HL-60/S4 (cell line): ENCODE results near the gene SLC9C1.

Source experiments
- in situ Hi-C: fragments of 300-500 bp; cut with MboI; formaldehyde crosslinking; loops from 2 replicates; pipeline ENCODE4 v1.14.3; 2022; ENCODE audit warnings: low sequenced_read_pairs

Gene SLC9C1

GRCh38 chr3:112293368-112294321 is at the start of gene SLC9C1:
TSS of gene SLC9C1 (minus strand) at chr3:112294216. CDS start at chr3:112286791, 7,425 bp downstream.
- in situ Hi-C loops, result loop anchor here (25.0 kb wide), 1 partner anchor 181 kb away; no protein-coding TSS in a partner anchor

DNA sequence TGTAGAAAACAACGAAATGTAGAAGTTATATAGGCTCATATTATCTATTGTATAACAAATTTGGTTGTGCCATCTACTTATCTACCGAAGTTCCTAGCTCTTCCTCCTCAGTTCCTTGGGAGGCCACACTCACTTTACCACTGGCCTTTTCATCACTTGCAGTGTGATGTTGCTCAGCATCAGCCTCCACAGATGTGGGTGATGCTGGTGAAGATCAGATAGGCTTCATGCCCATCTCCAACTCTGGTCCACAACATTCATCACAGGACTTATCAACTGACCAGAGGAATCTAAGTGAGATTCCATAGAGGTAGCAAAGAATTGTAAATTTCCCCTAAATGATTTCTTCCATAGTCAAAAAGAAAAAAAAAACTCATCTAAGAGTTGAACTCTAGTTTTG is 47.4 kb upstream of the SLC9C1 start:
- in situ Hi-C loops, result no loop called here

DNA sequence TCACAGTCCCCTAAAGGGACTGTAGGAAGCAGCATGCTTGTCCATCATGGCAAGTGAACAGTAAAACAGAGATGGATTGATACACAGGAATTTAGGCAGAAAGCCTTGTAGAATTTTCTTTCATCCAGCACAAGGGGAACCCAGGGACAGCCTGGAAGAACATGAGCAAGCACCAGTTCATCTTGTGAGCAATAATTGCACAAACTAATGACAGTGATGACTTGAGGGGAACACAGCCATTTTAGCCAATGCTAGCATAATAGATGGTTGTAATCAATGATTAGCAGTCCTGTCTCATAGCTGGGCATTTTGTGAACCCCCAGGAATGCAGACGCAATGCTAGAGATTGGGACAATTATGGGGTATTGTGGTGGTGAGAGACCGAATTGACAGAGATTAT is 45.6 kb upstream of the SLC9C1 start:
- in situ Hi-C loops, result no loop called here

DNA sequence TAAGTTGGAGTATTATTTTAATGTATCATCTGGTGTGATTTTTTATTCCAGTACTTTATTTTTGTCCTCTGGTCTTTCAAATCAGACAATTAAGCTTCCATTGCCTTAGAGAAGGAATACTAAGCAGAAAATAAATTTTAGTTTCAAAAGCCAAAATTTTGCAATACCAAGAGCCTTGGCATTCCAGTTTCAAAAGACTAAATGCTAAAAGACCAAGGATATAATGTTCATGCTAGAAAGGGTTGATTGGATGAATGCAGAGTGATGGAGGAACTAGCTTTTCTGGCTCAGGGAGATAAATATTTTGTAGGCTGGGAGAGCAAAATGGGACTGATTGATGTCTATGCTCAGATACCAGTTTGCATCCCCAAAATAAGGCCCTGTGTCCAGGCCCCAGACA is 45.1 kb upstream of the SLC9C1 start:
- in situ Hi-C loops, result no loop called here

DNA sequence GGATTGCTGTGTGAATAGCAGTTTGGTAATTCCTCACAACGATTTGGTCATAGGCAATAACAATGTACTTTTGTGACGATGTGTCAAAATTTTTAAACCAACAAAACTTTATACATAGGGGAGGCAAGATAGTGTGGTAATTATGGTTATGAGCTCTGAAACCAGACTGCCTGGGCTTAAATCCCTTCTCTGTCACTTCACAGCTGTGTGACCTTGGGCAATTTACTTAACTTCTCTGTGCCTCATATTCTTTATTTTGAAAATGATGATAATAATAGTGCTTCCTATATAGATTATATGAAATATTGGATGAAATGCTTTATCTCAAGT is 44.7 kb upstream of the SLC9C1 start:
- in situ Hi-C loops, result no loop called here

DNA sequence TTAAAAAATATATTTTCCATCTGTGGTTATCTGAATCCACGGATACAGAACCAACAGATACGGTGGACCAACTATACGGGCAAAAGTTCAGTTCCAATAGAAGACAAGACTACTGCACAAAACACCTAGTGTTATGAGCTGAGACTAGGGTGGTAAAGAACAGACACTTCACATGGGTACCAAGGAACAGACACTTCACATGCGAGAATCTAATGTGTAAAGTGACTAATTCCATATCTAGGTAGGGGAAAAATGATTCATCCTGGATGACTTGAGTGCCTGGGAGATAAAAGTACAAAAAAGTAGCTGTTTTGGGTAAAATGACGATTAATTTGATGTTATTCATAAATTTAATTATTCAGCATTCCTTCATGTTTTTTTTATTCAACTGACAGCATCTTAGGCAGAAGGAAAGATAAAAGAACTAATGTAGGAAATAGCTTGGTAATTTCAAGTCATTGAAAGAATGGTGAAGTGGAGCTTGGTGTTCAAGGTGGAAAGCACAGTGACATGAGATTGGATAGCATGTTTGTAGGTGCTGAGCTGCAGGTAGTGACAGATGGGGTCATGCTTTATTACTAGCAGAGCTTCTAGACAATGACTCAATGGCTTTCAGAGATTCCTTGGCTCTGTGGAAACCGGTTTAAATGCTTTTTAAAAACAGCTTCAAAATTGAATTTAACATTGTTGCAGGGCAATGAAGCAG is 44.2 kb upstream of the SLC9C1 start:
- in situ Hi-C loops, result no loop called here

DNA sequence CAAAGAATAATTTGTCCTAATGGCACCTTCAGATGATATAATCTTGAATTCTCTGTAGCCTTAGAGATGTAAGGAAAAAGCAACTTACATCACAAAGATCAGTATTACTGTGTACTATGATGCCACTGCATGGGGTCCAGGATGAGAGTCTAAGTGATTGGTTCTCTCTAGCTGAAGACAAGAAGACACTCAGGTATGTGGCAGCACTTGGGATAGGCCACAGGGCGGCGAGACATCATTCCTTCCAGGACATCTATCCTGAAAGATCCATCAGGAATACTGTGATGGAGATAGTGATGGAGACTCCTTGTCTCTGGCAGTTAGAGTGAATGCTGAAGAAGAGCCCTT is 41.4 kb upstream of the SLC9C1 start:
- in situ Hi-C loops, result no loop called here

GRCh38 chr3:112334691-112335433 is 40.8 kb upstream of the SLC9C1 start:
- in situ Hi-C loops, result no loop called here

- in situ Hi-C loops, result no loop called here
Measured at GRCh38 chr3:112333381-112334317, 39.6 kb upstream of the SLC9C1 start.

- in situ Hi-C loops, result no loop called here
Measured at GRCh38 chr3:112333002-112333380, 39.0 kb upstream of the SLC9C1 start, which contains the start of gene CD200. TSS of gene CD200 (plus strand) at chr3:112333156. CDS start at chr3:112333213, 57 bp downstream.

- in situ Hi-C loops, result no loop called here
Measured at GRCh38 chr3:112331851-112332250, 37.8 kb upstream of the SLC9C1 start.

- in situ Hi-C loops, result no loop called here
Measured at GRCh38 chr3:112327371-112327951, 33.4 kb upstream of the SLC9C1 start.

DNA sequence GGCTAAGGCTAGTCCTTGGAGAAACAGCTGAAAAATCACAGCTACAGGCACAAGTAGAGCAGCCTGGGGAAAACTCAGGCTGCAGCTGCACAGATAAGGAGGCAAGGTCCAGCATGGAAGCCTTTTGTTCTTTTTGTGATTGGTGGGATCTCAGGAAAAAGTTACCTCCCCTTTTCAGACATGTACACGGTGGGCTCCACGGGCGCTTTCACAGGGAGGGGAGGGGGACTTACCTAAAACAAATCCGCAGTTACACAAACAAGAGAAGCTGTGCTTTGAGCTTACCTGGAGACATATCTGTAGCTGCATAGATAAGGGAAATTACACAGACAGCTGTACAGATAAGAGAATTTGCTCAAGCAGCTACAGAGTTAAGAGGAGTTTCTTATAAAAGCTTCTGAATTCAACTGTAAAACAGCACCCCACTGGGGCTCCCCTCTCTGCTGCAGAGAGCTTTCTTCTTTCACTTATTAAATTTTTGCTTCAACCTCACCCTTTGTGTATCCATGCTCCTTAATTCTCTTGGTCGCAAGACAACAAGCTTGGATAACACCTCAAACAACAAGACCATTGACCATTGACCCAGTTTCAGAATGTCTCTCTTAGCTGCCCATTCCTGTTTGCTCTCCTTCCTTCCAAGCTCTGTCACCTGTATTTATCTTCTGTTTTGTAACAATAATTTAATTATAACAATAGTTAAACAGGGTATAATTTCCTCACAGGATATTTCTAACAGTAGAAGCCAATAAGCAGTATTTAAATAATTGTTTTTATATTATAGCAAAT is 28.0 kb upstream of the SLC9C1 start:
- in situ Hi-C loops, result loop anchor here (5.0 kb wide), 1 partner anchor 200 kb away; no protein-coding TSS in a partner anchor

GRCh38 chr3:112320691-112321090 is 26.7 kb upstream of the SLC9C1 start:
- in situ Hi-C loops, result loop anchor here (5.0 kb wide), 1 partner anchor 202 kb away; no protein-coding TSS in a partner anchor

- in situ Hi-C loops, result loop anchor here (5.0 kb wide), 1 partner anchor 203 kb away; no protein-coding TSS in a partner anchor
Measured at GRCh38 chr3:112319516-112320276, 25.7 kb upstream of the SLC9C1 start.

GRCh38 chr3:112315791-112316190 is 21.8 kb upstream of the SLC9C1 start:
- in situ Hi-C loops, result no loop called here

DNA sequence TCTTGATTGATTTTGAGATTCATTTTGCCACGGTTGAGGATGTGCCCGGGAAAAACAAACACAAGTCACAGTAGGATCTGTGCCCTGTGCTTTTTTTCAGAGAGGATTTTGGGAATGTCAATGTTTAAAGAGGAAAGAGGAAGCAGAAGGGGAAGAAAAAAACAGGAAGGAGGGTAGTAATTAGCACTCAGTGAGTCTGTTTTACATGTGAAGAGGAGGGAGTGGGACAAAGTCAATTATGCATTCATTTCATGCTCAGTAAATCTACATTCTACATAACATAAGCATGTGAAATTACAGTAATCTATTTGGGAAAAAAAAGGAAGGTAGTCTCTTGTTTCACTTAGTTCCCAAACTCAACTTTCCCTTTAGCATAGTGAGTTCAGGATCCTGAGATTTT is 20.6 kb upstream of the SLC9C1 start:
- in situ Hi-C loops, result no loop called here
